ENCODE data around the gene KIF26B.

GRCh38 chr1:245585252-245585959, 430.6 kb downstream of the KIF26B start:
- TF ChIP-seq RFX5 (IDR thresholded peaks at IDR 0.05; ENCODE audit: low read length) (no peak), GABPA (IDR thresholded peaks at IDR 0.05; ENCODE audit: low read depth) (no peak), PBX3 (IDR thresholded peaks at IDR 0.05) (peak; percentile 43; the same call in 1 of the 2 replicates), MEF2A (IDR thresholded peaks at IDR 0.05; ENCODE audit: borderline replicate concordance, low read depth) (no peak), EZH2phosphoT487 (IDR thresholded peaks at IDR 0.05; ENCODE audit: borderline replicate concordance, low read depth) (no peak), CTCF (IDR thresholded peaks at IDR 0.05) (peak; percentile 15; the same call in 1 of the 2 replicates)

Data from SK-N-SH (cell line).